K562 (cell line): ENCODE data around the gene ZBTB24. TPM values are rescaled to one million over a fixed set of nuclear protein-coding genes. Genes with fewer than 3 reads are reported as not detected.

Experiments used
- ARID1B ChIP-seq: fragments of 450-650 bp; IDR thresholded peaks from 2 replicates; pipeline ENCODE4 v1.6.1; 2016; ENCODE audit warnings: antibody characterized with exemption, mild to moderate bottlenecking, inconsistent platforms
- BDP1 ChIP-seq: IDR thresholded peaks from 3 replicates; pipeline ENCODE4 v1.6.1; 2011; ENCODE audit not compliant: insufficient read length, insufficient read depth
- CEBPG ChIP-seq, 3 experiments: fragments of 200-800 bp in 1 of 3; sonication (Bioruptor generic) in 1 of 3; sonication (generic) in 1 of 3; formaldehyde crosslinking in 1 of 3; IDR thresholded peaks in 2 of 3; conservative IDR thresholded peaks in 1 of 3; 2 replicates each; pipeline versions ENCODE4 v1.6.1 to v1.8.0; 2016 to 2022; ENCODE audit warnings: missing compliant biosample characterization in 2 of 3, missing genetic modification characterization in 2 of 3, mild to moderate bottlenecking in 1 of 3, missing genetic modification reagents in 1 of 3
- CHCHD3 ChIP-seq: fragments of 250-450 bp; sonication (Bioruptor Pico); IDR thresholded peaks from 2 replicates; pipeline ENCODE4 v2.1.2; 2022; ENCODE audit warnings: mild to moderate bottlenecking
- CREBBP ChIP-seq: IDR thresholded peaks from one replicate; pipeline ENCODE4 v1.6.1; 2012; ENCODE audit warnings: low read depth, mild to moderate bottlenecking, control low read depth, inconsistent platforms, low read length
- HNRNPH1 ChIP-seq: fragments of 200-400 bp; formaldehyde crosslinking; optimal IDR thresholded peaks from 2 replicates; pipeline ENCODE3; 2017; ENCODE audit warnings: low read depth, mild to moderate bottlenecking, low read length, moderate library complexity
- KLF13 ChIP-seq: fragments of 450-650 bp; IDR thresholded peaks from 2 replicates; pipeline ENCODE4 v1.6.1; 2016; ENCODE audit warnings: missing genetic modification characterization, low read depth, mild to moderate bottlenecking, missing compliant biosample characterization, moderate library complexity, borderline replicate concordance
- MCM7 ChIP-seq, 2 experiments: fragments of 450-650 bp; IDR thresholded peaks; 2 replicates each; pipeline ENCODE4 v1.6.1; 2016 to 2018
- SNIP1 ChIP-seq: fragments of 450-650 bp; IDR thresholded peaks from 2 replicates; pipeline ENCODE4 v1.7.1; 2017; ENCODE audit warnings: low read depth, mild to moderate bottlenecking
- TAF7 ChIP-seq: fragments of 450-650 bp; IDR thresholded peaks from 2 replicates; pipeline ENCODE4 v1.6.1; 2016; ENCODE audit warnings: missing genetic modification characterization, missing compliant biosample characterization
- ZFP1 ChIP-seq: fragments of 450-650 bp; formaldehyde crosslinking; IDR thresholded peaks from 2 replicates; pipeline ENCODE4 v1.4.0; 2020; ENCODE audit warnings: mild to moderate bottlenecking, mixed read lengths
- ZFX ChIP-seq: sonication (generic); formaldehyde crosslinking; IDR thresholded peaks from 2 replicates; pipeline ENCODE4 v1.8.0; 2022; ENCODE audit warnings: mild to moderate bottlenecking, missing genetic modification reagents, moderate library complexity
- ZKSCAN8 ChIP-seq: fragments of 200-800 bp; sonication (Bioruptor generic); IDR thresholded peaks from 2 replicates; pipeline ENCODE4 v1.6.1; 2016; ENCODE audit warnings: missing genetic modification characterization, missing compliant biosample characterization
- ZNF77 ChIP-seq: fragments of 250-450 bp; sonication (Bioruptor Pico); IDR thresholded peaks from 2 replicates; pipeline ENCODE4 v1.5.0; 2020
- polyA plus RNA-seq, 8 experiments: library from polyadenylated mRNA; depleted of rRNA in 4 of 8; stranded (reverse) in 5 of 8; unstranded in 3 of 8; fragments of >200 nt; fragmentation: Nextera tagmentation in 2 of 8; fragmentation: Illumina TruSeq in 1 of 8; extraction: Ambion mirVana in 2 of 8; extraction: Trizol in 1 of 8; gene quantifications; 2 replicates each; pipeline versions ENCODE4 v1.2.1 to v1.2.3, GENCODE V29; 2011 to 2014; ENCODE audit warnings: inconsistent platforms in 1 of 8, missing spikeins in 1 of 8
- total RNA-seq, 7 experiments: library from RNA; depleted of rRNA in 6 of 7; stranded (reverse); fragments of >200 nt in 6 of 7; fragmentation: Illumina TruSeq in 2 of 7; extraction: Trizol in 2 of 7; gene quantifications; 2 replicates each; pipeline versions ENCODE4 v1.2.1 to v1.2.3, GENCODE V29; 2011 to 2021; ENCODE audit warnings: low replicate concordance in 1 of 7
- TF ChIP-seq, protein P1 (sequence below): fragments of 450-650 bp; formaldehyde crosslinking; conservative IDR thresholded peaks from 2 replicates; pipeline ENCODE4 v1.4.0; 2022; ENCODE audit warnings: mild to moderate bottlenecking, missing genetic modification characterization
- TF ChIP-seq, protein P2 (sequence below): fragments of 450-650 bp; IDR thresholded peaks from 2 replicates; pipeline ENCODE4 v1.6.1; 2016; ENCODE audit warnings: low read depth, mild to moderate bottlenecking, moderate library complexity
- TF ChIP-seq, protein P3 (sequence below), 2 experiments: fragments of 450-650 bp; IDR thresholded peaks; 2 replicates each; pipeline ENCODE4 v1.6.1; 2016
- TF ChIP-seq, protein P4 (sequence below), 2 experiments: IDR thresholded peaks; 2 replicates each; pipeline ENCODE4 v1.6.1; 2011; ENCODE audit warnings: borderline replicate concordance in 1 of 2, control low read depth in 1 of 2, low read depth in 1 of 2, low read length in 1 of 2, mild to moderate bottlenecking in 1 of 2, mixed read lengths in 1 of 2, moderate library complexity in 1 of 2; ENCODE audit not compliant: insufficient read depth in 1 of 2, insufficient read length in 1 of 2, poor library complexity in 1 of 2, severe bottlenecking in 1 of 2; ENCODE audit errors: extremely low read depth in 1 of 2
- TF ChIP-seq, protein P5 (sequence below): sonication (generic); formaldehyde crosslinking; IDR thresholded peaks from 2 replicates; pipeline ENCODE4 v1.8.0; 2023; ENCODE audit warnings: mild to moderate bottlenecking, missing genetic modification reagents

ZBTB24 gene
- total and polyA plus RNA-seq, 9 of the 15 experiments (the other 6 are each of a cell fraction or from before 2014, with no cell fraction given) = 2.0 to 16.7 (median 8.3) TPM

DNA sequence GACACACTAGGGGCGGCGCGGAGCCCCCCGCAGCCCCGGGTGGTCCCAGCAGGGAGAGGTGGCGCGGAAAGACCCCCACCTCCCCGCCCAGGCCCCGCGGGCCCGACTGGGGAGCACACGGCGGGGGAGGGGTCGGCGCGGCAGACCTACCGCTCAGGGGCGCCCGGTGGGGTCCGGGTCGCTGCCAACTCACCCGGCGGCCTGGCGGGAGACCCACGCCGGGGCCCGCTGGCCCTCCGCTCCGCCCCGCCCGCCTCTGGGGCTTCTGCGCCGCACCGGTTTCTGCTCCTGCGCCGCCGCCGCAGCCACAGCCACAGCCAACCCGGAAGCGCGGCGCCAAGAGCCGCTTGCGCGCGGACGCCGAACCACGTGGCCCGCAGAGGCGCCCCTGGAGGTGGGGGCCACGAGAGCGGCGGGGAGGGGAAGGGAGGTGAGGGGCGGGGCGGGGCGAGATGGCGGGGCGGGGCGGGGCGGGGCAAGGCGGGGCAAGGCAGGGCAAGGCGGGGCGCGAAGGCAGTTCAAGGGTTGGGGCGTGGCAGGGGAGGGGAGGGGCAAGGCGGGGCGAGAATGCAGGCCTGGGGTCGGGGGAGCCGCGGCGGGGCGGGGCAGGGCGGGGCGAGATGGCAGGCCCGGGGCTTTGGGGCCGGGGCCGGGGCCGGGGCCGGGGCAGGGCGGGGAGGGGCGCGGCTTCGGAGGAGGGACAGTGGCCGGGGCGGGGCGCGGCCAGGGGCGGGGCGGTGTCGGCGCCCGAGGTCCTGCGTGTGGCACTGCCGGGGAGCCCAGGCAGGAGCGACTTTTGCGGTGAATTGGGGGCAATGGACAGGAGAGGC, at the start of gene ZBTB24 (continued):
- TF ChIP-seq, protein P1, sequence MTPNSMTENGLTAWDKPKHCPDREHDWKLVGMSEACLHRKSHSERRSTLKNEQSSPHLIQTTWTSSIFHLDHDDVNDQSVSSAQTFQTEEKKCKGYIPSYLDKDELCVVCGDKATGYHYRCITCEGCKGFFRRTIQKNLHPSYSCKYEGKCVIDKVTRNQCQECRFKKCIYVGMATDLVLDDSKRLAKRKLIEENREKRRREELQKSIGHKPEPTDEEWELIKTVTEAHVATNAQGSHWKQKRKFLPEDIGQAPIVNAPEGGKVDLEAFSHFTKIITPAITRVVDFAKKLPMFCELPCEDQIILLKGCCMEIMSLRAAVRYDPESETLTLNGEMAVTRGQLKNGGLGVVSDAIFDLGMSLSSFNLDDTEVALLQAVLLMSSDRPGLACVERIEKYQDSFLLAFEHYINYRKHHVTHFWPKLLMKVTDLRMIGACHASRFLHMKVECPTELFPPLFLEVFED = no peak
- TF ChIP-seq ZKSCAN8 (CRISPR knock-in tag) (no peak), ZFP1 (CRISPR knock-in tag) (no peak), SNIP1 (no peak), KLF13 (tag) (no peak), TAF7 (tag) (no peak), CEBPG (CRISPR knock-in tag; IDR thresholded peaks at IDR 0.05) (no peak), CEBPG (tag; conservative IDR thresholded peaks at IDR 0.05 in 1 of 2, IDR thresholded peaks at IDR 0.05 in 1 of 2) (no peak), MCM7 (IDR thresholded peaks at IDR 0.05) (no peak), CREBBP (no peak), BDP1 (no peak), CHCHD3 (CRISPR knock-in tag) (no peak), HNRNPH1 (no peak), ZFX (CRISPR knock-in tag) (peak; percentile 68), ARID1B (no peak), ZNF77 (CRISPR knock-in tag) (no peak)
- TF ChIP-seq, protein P2, sequence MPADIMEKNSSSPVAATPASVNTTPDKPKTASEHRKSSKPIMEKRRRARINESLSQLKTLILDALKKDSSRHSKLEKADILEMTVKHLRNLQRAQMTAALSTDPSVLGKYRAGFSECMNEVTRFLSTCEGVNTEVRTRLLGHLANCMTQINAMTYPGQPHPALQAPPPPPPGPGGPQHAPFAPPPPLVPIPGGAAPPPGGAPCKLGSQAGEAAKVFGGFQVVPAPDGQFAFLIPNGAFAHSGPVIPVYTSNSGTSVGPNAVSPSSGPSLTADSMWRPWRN = no peak
- TF ChIP-seq, protein P3, sequence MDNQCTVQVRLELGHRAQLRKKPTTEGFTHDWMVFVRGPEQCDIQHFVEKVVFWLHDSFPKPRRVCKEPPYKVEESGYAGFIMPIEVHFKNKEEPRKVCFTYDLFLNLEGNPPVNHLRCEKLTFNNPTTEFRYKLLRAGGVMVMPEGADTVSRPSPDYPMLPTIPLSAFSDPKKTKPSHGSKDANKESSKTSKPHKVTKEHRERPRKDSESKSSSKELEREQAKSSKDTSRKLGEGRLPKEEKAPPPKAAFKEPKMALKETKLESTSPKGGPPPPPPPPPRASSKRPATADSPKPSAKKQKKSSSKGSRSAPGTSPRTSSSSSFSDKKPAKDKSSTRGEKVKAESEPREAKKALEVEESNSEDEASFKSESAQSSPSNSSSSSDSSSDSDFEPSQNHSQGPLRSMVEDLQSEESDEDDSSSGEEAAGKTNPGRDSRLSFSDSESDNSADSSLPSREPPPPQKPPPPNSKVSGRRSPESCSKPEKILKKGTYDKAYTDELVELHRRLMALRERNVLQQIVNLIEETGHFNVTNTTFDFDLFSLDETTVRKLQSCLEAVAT (IDR thresholded peaks at IDR 0.05) = no peak
- TF ChIP-seq, protein P4, sequence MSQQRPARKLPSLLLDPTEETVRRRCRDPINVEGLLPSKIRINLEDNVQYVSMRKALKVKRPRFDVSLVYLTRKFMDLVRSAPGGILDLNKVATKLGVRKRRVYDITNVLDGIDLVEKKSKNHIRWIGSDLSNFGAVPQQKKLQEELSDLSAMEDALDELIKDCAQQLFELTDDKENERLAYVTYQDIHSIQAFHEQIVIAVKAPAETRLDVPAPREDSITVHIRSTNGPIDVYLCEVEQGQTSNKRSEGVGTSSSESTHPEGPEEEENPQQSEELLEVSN (IDR thresholded peaks at IDR 0.05; ENCODE audit: borderline replicate concordance in 1 of 2, extremely low read depth in 1 of 2, insufficient read depth in 1 of 2, insufficient read length in 1 of 2, low read depth in 1 of 2, low read length in 1 of 2, poor library complexity in 1 of 2, severe bottlenecking in 1 of 2) = peak; percentile 74 to 95
- TF ChIP-seq, protein P5, sequence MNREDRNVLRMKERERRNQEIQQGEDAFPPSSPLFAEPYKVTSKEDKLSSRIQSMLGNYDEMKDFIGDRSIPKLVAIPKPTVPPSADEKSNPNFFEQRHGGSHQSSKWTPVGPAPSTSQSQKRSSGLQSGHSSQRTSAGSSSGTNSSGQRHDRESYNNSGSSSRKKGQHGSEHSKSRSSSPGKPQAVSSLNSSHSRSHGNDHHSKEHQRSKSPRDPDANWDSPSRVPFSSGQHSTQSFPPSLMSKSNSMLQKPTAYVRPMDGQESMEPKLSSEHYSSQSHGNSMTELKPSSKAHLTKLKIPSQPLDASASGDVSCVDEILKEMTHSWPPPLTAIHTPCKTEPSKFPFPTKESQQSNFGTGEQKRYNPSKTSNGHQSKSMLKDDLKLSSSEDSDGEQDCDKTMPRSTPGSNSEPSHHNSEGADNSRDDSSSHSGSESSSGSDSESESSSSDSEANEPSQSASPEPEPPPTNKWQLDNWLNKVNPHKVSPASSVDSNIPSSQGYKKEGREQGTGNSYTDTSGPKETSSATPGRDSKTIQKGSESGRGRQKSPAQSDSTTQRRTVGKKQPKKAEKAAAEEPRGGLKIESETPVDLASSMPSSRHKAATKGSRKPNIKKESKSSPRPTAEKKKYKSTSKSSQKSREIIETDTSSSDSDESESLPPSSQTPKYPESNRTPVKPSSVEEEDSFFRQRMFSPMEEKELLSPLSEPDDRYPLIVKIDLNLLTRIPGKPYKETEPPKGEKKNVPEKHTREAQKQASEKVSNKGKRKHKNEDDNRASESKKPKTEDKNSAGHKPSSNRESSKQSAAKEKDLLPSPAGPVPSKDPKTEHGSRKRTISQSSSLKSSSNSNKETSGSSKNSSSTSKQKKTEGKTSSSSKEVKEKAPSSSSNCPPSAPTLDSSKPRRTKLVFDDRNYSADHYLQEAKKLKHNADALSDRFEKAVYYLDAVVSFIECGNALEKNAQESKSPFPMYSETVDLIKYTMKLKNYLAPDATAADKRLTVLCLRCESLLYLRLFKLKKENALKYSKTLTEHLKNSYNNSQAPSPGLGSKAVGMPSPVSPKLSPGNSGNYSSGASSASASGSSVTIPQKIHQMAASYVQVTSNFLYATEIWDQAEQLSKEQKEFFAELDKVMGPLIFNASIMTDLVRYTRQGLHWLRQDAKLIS (CRISPR knock-in tag) = no peak
